Fibroblast of mammary gland (primary cell): ENCODE results near the gene HECTD1.

ENCODE experiments used
- DNase-seq: peaks from one replicate; pipeline ENCODE4 v3.0.0-alpha.2; 2010; ENCODE audit warnings: low read depth
- H3K4me3 ChIP-seq: 2 replicates; pipeline ENCODE4 v1.5.1; 2011; ENCODE audit warnings: low read depth, mild to moderate bottlenecking, low read length, moderate library complexity; ENCODE audit not compliant: control insufficient read depth
- TF ChIP-seq, protein P1 (sequence below): conservative IDR thresholded peaks from 2 replicates; pipeline ENCODE4 v1.5.1; 2011; ENCODE audit warnings: low read depth, low read length, inconsistent platforms; ENCODE audit not compliant: control insufficient read depth, insufficient read depth

The HECTD1 gene

DNA sequence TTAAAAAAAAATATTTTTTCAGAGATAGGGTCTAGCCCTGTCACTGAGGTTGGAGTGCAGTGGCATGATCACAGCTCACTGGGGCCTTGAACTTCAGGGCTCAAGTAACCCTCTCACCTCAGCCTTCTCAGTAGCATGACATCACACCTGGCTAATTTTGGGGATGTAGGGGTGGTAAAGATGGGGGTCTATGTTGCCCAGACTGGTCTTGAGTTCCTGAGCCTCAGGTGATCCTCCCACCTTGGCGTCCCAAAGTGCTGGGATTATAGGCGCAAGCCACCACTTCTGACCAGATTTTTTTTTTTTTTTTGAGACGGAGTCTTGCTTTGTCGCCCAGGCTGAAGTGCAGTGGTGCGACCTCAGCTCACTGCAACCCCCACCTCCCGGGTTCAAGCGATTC lies 80.9 kb downstream of the HECTD1 start:
- no peak for DNase-seq
- no peak overlapping the region for H3K4me3 ChIP-seq
- TF ChIP-seq, protein P1, sequence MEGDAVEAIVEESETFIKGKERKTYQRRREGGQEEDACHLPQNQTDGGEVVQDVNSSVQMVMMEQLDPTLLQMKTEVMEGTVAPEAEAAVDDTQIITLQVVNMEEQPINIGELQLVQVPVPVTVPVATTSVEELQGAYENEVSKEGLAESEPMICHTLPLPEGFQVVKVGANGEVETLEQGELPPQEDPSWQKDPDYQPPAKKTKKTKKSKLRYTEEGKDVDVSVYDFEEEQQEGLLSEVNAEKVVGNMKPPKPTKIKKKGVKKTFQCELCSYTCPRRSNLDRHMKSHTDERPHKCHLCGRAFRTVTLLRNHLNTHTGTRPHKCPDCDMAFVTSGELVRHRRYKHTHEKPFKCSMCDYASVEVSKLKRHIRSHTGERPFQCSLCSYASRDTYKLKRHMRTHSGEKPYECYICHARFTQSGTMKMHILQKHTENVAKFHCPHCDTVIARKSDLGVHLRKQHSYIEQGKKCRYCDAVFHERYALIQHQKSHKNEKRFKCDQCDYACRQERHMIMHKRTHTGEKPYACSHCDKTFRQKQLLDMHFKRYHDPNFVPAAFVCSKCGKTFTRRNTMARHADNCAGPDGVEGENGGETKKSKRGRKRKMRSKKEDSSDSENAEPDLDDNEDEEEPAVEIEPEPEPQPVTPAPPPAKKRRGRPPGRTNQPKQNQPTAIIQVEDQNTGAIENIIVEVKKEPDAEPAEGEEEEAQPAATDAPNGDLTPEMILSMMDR: no peak

DNA sequence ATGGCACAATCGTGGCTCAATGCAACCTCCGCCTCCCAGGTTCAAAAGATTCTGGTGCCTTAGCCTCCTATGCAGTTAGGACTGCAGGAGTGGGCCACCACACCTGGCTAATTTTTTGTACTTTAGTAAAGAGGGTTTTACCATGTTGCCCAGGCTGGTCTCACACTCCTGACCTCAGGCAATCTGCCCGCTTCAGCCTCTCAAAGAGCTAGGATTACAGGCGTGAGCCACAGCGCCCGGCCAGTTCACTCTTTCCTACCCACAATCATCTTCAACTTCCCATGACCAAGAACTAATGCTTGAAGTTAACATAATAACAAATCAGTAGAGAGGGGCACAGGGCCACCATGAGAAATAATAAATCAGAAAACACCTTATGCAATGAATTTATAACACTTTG lies 82.4 kb downstream of the HECTD1 start:
- DNase-seq: no peak
- no peak overlapping the region for H3K4me3 ChIP-seq
- TF ChIP-seq, protein P1: no peak

DNA sequence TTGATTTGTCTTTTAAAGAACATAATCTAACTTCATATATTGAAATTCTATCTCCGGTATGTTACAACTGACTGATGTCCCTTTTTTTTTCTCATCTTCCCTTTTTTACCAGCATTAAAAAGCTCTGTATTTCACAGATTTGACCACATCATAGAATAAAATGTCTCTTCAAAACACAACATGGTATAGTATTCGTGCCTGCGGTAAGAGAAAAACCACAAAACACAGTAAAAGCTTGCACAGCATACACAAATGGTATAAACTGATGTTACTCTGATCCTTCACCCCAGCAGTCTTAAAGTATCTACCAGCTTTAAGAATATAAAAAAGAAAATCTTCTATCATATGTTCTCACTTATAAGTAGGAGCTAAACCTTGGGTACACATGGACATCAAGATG lies 83.4 kb downstream of the HECTD1 start:
- H3K4me3 ChIP-seq: no peak overlapping the region
- TF ChIP-seq, protein P1: no peak
- DNase-seq: no peak

DNA sequence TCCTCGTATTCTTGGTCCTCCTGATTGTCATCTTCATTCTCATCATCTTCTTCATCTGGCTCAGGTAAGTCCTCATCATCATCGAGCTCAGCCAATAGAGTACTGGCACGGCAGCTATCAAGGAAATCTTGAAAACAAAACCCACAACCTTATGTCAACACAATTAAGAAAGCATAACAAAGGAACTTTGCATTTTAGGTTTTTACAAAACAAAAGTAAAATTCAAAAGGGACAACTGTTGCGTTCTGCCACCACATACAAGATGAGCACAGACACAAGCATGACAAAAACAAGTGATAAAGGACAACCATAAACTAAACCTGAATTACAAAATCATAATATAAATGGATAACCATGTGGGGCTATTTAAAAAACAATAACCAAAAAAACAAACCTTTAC lies 84.7 kb downstream of the HECTD1 start:
- no peak overlapping the region for H3K4me3 ChIP-seq
- TF ChIP-seq, protein P1: no peak
- no peak for DNase-seq

DNA sequence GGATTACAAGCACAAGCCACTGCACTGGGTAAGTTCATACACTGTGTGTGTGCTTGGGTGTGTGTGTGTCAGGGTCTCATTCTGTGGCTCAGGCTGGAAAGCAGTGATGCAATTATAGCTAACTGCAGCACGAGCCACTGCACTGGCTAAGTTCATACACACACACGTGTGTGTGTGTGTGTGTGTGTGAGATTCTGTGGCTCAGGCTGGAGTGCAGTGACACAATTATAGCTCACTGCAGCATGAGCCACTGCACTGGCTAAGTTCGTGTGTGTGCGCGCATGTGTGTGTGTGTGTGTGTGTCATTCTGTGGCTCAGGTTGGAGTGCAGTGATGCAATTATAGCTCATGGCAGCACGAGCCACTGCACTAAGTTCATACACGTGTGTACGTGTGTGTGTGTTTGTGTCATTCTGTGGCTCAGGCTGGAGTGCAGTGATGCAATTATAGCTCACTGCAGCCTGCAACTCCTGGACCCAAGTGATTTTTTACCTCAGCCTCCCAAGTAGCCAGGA lies 85.4 kb downstream of the HECTD1 start:
- H3K4me3 ChIP-seq: no peak overlapping the region
- DNase-seq: peak; percentile 59
- TF ChIP-seq, protein P1: no peak

DNA sequence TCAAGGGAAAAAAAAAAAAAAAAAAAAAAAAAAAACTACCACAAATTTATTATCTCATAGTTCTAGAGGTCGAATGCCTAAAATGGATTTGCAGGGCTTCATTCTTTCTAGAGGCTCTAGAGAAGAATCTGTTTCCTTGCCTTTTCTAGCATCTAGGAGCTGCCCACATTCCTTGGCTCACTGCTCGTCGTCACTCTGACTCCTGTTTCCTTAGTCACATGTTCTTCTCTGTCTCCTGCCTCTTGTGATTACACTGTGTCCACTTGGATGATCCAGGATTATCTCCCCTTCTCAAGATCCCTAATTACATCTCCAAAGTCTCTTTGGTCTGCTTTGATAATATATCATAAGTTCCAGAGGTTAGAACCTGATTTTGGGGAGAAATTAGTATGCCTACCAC lies 88.7 kb downstream of the HECTD1 start:
- TF ChIP-seq, protein P1: no peak
- H3K4me3 ChIP-seq: no peak overlapping the region
- DNase-seq: peak; percentile 38

DNA sequence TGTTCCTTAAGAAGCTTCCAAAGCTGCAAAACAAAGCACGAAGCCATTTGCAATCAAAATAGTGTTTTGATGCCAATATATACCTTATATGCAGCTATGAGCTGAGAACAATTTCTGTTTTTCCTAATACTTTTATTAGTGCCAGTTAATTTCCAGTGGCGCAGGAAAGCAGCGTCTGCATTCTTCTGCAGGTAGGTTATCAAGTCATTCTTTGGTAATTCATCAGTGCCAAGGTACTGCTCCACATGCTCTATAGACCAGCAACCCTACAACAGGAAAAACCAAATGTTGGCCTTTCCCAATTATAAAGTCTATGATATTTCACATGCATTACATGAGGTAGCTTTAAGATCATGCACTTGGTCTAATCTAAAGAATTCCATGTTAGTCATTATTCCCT lies 93.8 kb downstream of the HECTD1 start:
- TF ChIP-seq, protein P1: no peak
- no peak for DNase-seq
- H3K4me3 ChIP-seq: no peak overlapping the region
